H1 (cell line): ENCODE measurements around the gene CAPN2. TPM values are rescaled to one million over a fixed set of nuclear protein-coding genes. Genes with fewer than 3 reads are reported as not detected.

Experiments
- CTCF ChIA-PET: fragments of 300-600 bp; sonication (Branson Sonifier 250); formaldehyde crosslinking; loops from one replicate; lab custom pipeline; 2021; ENCODE audit not compliant: partially characterized antibody; lab: Charles Lee
- POLR2A ChIA-PET: fragments of 300-600 bp; sonication (Branson Sonifier 250); formaldehyde crosslinking; loops from one replicate; lab custom pipeline; 2021; ENCODE audit warnings: inconsistent platforms; ENCODE audit not compliant: partially characterized antibody; lab: Charles Lee
- DNase-seq, 2 experiments: peaks; one replicate each; pipeline versions ENCODE4 v3.0.0 to v3.0.0-alpha.2; 2010 to 2022; ENCODE audit warnings: low spot score in 2 of 2, low read depth in 1 of 2, mixed read lengths in 1 of 2
- FAIRE-seq: peaks from 2 replicates; lab custom pipeline; 2011; peaks lifted over from hg19 to GRCh38; lab: Jason Lieb, UNC
- H2AFZ ChIP-seq: 2 replicates; pipeline ENCODE4 v1.8.1; 2012; ENCODE audit warnings: low read length, inconsistent platforms
- H2AK5ac ChIP-seq: 2 replicates; pipeline ENCODE4 v1.6.1; 2013; ENCODE audit warnings: low read depth, low read length
- H2BK120ac ChIP-seq: replicated peaks from 2 replicates; pipeline ENCODE3; 2013; ENCODE audit warnings: low read depth, low read length, inconsistent platforms
- H2BK12ac ChIP-seq: 2 replicates; pipeline ENCODE4 v1.6.1; 2013; ENCODE audit warnings: low read depth, low read length
- H2BK15ac ChIP-seq: 2 replicates; pipeline ENCODE4 v1.6.1; 2013; ENCODE audit warnings: low read length
- H2BK20ac ChIP-seq: 2 replicates; pipeline ENCODE4 v1.6.1; 2013; ENCODE audit warnings: low read length
- H2BK5ac ChIP-seq: 2 replicates; pipeline ENCODE4 v1.6.1; 2013; ENCODE audit warnings: low read depth, low read length
- H3K14ac ChIP-seq: 2 replicates; pipeline ENCODE4 v1.6.1; 2013; ENCODE audit warnings: inconsistent platforms; ENCODE audit not compliant: insufficient read length
- H3K18ac ChIP-seq: 2 replicates; pipeline ENCODE4 v1.6.1; 2013; ENCODE audit warnings: low read length; ENCODE audit errors: extremely low read depth
- H3K23ac ChIP-seq: 2 replicates; pipeline ENCODE4 v1.6.1; 2013; ENCODE audit warnings: inconsistent platforms; ENCODE audit not compliant: insufficient read length
- H3K23me2 ChIP-seq: 2 replicates; pipeline ENCODE4 v1.6.1; 2013; ENCODE audit warnings: low read depth, low read length
- H3K27ac ChIP-seq: 2 replicates; pipeline ENCODE4 v1.6.1; 2011; ENCODE audit warnings: low read depth, low read length, inconsistent platforms
- H3K27me3 ChIP-seq, 4 experiments: replicated peaks in 1 of 4; 1 replicate in 1 of 4; 2 replicates in 3 of 4; pipeline versions ENCODE4 v1.6.1 to v1.8.1; 2011 to 2013; ENCODE audit warnings: low read length in 3 of 4, mild to moderate bottlenecking in 3 of 4, inconsistent platforms in 2 of 4, mixed read lengths in 2 of 4, moderate library complexity in 1 of 4; ENCODE audit not compliant: control insufficient read depth in 3 of 4, insufficient read depth in 3 of 4; ENCODE audit errors: extremely low read depth in 1 of 4
- H3K36me3 ChIP-seq, 4 experiments: 2 replicates each; pipeline versions ENCODE4 v1.6.1 to v1.8.1; 2011 to 2013; ENCODE audit warnings: mild to moderate bottlenecking in 4 of 4, low read length in 3 of 4, moderate library complexity in 2 of 4, control low read depth in 1 of 4, inconsistent platforms in 1 of 4; ENCODE audit not compliant: insufficient read depth in 4 of 4, control insufficient read depth in 2 of 4
- H3K4ac ChIP-seq: replicated peaks from 2 replicates; pipeline ENCODE3; 2013; ENCODE audit warnings: low read length, low read depth, mixed read lengths, inconsistent platforms; ENCODE audit not compliant: insufficient read length
- H3K4me1 ChIP-seq, 4 experiments: replicated peaks in 1 of 4; 1 replicate in 1 of 4; 2 replicates in 3 of 4; pipeline versions ENCODE4 v1.6.1 to v1.8.1; 2011 to 2013; ENCODE audit warnings: low read length in 3 of 4, inconsistent platforms in 2 of 4, mixed read lengths in 1 of 4; ENCODE audit not compliant: insufficient read depth in 4 of 4, control insufficient read depth in 3 of 4
- H3K4me2 ChIP-seq, 2 experiments: 2 replicates each; pipeline versions ENCODE4 v1.6.1 to v1.8.1; 2011 to 2013; ENCODE audit warnings: low read depth in 2 of 2, low read length in 2 of 2, control low read depth in 1 of 2, inconsistent platforms in 1 of 2, mild to moderate bottlenecking in 1 of 2; ENCODE audit not compliant: insufficient read depth in 1 of 2
- H3K4me3 ChIP-seq, 4 experiments: fragments of 200-600, 300-600 bp in 1 of 4; sonication (generic), shearing (Covaris generic), sonication (Bioruptor Twin) in 1 of 4; 2 replicates each; pipeline versions ENCODE4 v1.5.1 to v1.8.1; 2011 to 2016; ENCODE audit warnings: low read length in 4 of 4, low read depth in 3 of 4, control low read depth in 2 of 4, inconsistent platforms in 2 of 4, mild to moderate bottlenecking in 2 of 4, mixed read lengths in 1 of 4, moderate library complexity in 1 of 4; ENCODE audit not compliant: insufficient read depth in 2 of 4; ENCODE audit errors: extremely low read depth in 1 of 4
- H3K56ac ChIP-seq: replicated peaks from 2 replicates; pipeline ENCODE3; 2013; ENCODE audit warnings: low read depth, mild to moderate bottlenecking, mixed read lengths, low read length, inconsistent platforms; ENCODE audit not compliant: insufficient read length
- H3K79me1 ChIP-seq: 2 replicates; pipeline ENCODE4 v1.6.1; 2013; ENCODE audit warnings: low read depth, low read length, control low read depth
- H3K79me2 ChIP-seq, 2 experiments: 2 replicates each; pipeline versions ENCODE4 v1.6.1 to v1.8.1; 2012 to 2013; ENCODE audit warnings: low read length in 2 of 2, mild to moderate bottlenecking in 2 of 2, inconsistent platforms in 1 of 2; ENCODE audit not compliant: insufficient read depth in 2 of 2, control insufficient read depth in 1 of 2
- H3K9ac ChIP-seq, 4 experiments: replicated peaks in 1 of 4; 1 replicate in 1 of 4; 2 replicates in 3 of 4; pipeline versions ENCODE4 v1.6.1 to v1.8.1; 2011 to 2013; ENCODE audit warnings: low read depth in 3 of 4, low read length in 3 of 4, control low read depth in 2 of 4, mild to moderate bottlenecking in 2 of 4, moderate library complexity in 2 of 4, inconsistent platforms in 1 of 4; ENCODE audit errors: extremely low read depth in 1 of 4
- H3K9me3 ChIP-seq, 2 experiments: 2 replicates each; pipeline versions ENCODE4 v1.6.1 to v1.8.1; 2012 to 2013; ENCODE audit warnings: mild to moderate bottlenecking in 2 of 2, moderate library complexity in 2 of 2, control low read depth in 1 of 2, inconsistent platforms in 1 of 2, low read depth in 1 of 2, low read length in 1 of 2, mixed read lengths in 1 of 2; ENCODE audit not compliant: insufficient read depth in 2 of 2
- H4K20me1 ChIP-seq, 2 experiments: replicated peaks in 1 of 2; 2 replicates each; pipeline versions ENCODE3 to v1.8.1; 2011 to 2013; ENCODE audit warnings: inconsistent platforms in 2 of 2, low read length in 2 of 2, mild to moderate bottlenecking in 1 of 2; ENCODE audit not compliant: insufficient read depth in 2 of 2, control insufficient read depth in 1 of 2
- H4K5ac ChIP-seq: 2 replicates; pipeline ENCODE4 v1.6.1; 2013; ENCODE audit warnings: low read length, low read depth, mixed read lengths, inconsistent platforms; ENCODE audit not compliant: insufficient read length
- H4K8ac ChIP-seq: 2 replicates; pipeline ENCODE4 v1.8.0; 2013; ENCODE audit warnings: mild to moderate bottlenecking, moderate library complexity, low read length, inconsistent platforms; ENCODE audit not compliant: insufficient read depth; ENCODE audit errors: extremely low read depth
- H4K91ac ChIP-seq: replicated peaks from 2 replicates; pipeline ENCODE3; 2013; ENCODE audit warnings: low read length, mixed read lengths, inconsistent platforms; ENCODE audit not compliant: insufficient read length
- BACH1 ChIP-seq: IDR thresholded peaks from 2 replicates; pipeline ENCODE4 v1.6.1; 2012; ENCODE audit warnings: low read length, improper control_type of control experiment
- BRCA1 ChIP-seq: IDR thresholded peaks from 2 replicates; pipeline ENCODE4 v1.6.1; 2012; ENCODE audit warnings: low read depth, low read length, improper control_type of control experiment
- E2F6 ChIP-seq: IDR thresholded peaks from 2 replicates; pipeline ENCODE4 v1.6.1; 2012; ENCODE audit warnings: inconsistent platforms
- GABPA ChIP-seq: IDR thresholded peaks from 2 replicates; pipeline ENCODE4 v1.6.1; 2011; ENCODE audit warnings: mild to moderate bottlenecking, low read length, moderate library complexity, borderline replicate concordance; ENCODE audit not compliant: insufficient read depth
- NANOG ChIP-seq: IDR thresholded peaks from 2 replicates; pipeline ENCODE4 v1.6.1; 2011; ENCODE audit warnings: low read length, low read depth, mild to moderate bottlenecking, inconsistent platforms; ENCODE audit not compliant: insufficient read depth, poor library complexity, severe bottlenecking
- NRF1 ChIP-seq: IDR thresholded peaks from 2 replicates; pipeline ENCODE4 v1.6.1; 2011; ENCODE audit warnings: mild to moderate bottlenecking, low read depth, low read length, improper control_type of control experiment
- PHF8 ChIP-seq: fragments of 200-600 bp; sonication (generic); conservative IDR thresholded peaks from 2 replicates; pipeline ENCODE4 v1.7.1; 2012; ENCODE audit warnings: low read depth, mild to moderate bottlenecking, inconsistent platforms, low read length, moderate library complexity
- SIN3A ChIP-seq, 2 experiments: IDR thresholded peaks in 1 of 2; conservative IDR thresholded peaks in 1 of 2; 2 replicates each; pipeline ENCODE4 v1.6.1; 2011 to 2012; ENCODE audit warnings: low read length in 2 of 2, improper control_type of control experiment in 1 of 2, low read depth in 1 of 2, mild to moderate bottlenecking in 1 of 2
- SP2 ChIP-seq: IDR thresholded peaks from 2 replicates; pipeline ENCODE4 v1.6.1; 2012; ENCODE audit warnings: mild to moderate bottlenecking, low read length, inconsistent platforms
- WGBS, 2 experiments: shearing (Covaris generic) in 1 of 2; methylation state at CpG; one replicate each; pipeline versions ENCODE4 v1.1.6 to v1.1.7; 2013 to 2015; ENCODE audit warnings: low lambda C conversion rate in 2 of 2, mixed read lengths in 2 of 2, inconsistent platforms in 1 of 2, low coverage in 1 of 2, missing lambda C conversion rate in 1 of 2; ENCODE audit not compliant: insufficient replicate concordance in 2 of 2, insufficient coverage in 1 of 2, insufficient read length in 1 of 2; ENCODE audit errors: extremely low coverage in 1 of 2, missing lambda C conversion rate in 1 of 2; 5-methylcytosine and 5-hydroxymethylcytosine counted together
- polyA plus RNA-seq, 7 experiments: library from polyadenylated mRNA; depleted of rRNA in 3 of 7; stranded (reverse) in 5 of 7; unstranded in 2 of 7; fragments of >200 nt in 5 of 7; fragments of 200-250 nt in 2 of 7; gene quantifications; 1 replicate in 5 of 7; 2 replicates in 1 of 7; 4 replicates in 1 of 7; pipeline versions ENCODE4 v1.2.1 to v1.2.3, GENCODE V29; 2011 to 2013; ENCODE audit warnings: missing spikeins in 2 of 7, mixed read lengths in 2 of 7
- total RNA-seq: library from RNA; stranded (reverse); fragmentation: NEBNext Ultra II Directional; extraction: Animal tissue kit (Norgen Biotek cat#: 25700); gene quantifications from 2 replicates; pipeline ENCODE4 v1.2.1, GENCODE V29; 2021

The CAPN2 gene
- total and polyA plus RNA-seq, 2 of the 8 experiments (the other 6 are each of a cell fraction or from before 2014, with no cell fraction given), result 9.2 to 10.3 TPM

GRCh38 chr1:223723351-223723904, 11.1 kb downstream of the CAPN2 start:
- Histone ChIP-seq H3K23me2 (no peaks in the 10 kb centered on the region), H4K20me1 (peaks cover 0 to 4% of the 10 kb centered on the region in 2 experiments), H4K91ac (no peak overlapping the region), H3K4me3 (no peak overlapping the region), H2BK15ac (no peak overlapping the region), H3K36me3 (peaks cover 0 to 4% (median 0%) of the 10 kb centered on the region in 4 experiments; a peak in 1 of 8 replicates), H3K27ac (no peak overlapping the region), H2BK120ac (no peak overlapping the region), H3K79me2 (no peaks in the 10 kb centered on the region), H2BK5ac (no peak overlapping the region), H3K27me3 (peaks cover 3 to 48% (median 40%) of the 10 kb centered on the region in 4 experiments), H3K56ac (no peak overlapping the region), H3K14ac (no peak overlapping the region), H2BK12ac (no peak overlapping the region), H3K79me1 (no peaks in the 10 kb centered on the region), H3K4me2 (no peak overlapping the region), H3K23ac (no peak overlapping the region), H3K9ac (no peak overlapping the region), H3K4me1 (peaks cover 13 to 28% (median 15%) of the 10 kb centered on the region in 4 experiments), H3K9me3 (no peaks in the 10 kb centered on the region), H2BK20ac (no peak overlapping the region), H2AFZ (no peak overlapping the region), H4K5ac (no peak overlapping the region), H2AK5ac (no peak overlapping the region), H3K18ac (no peak overlapping the region), H3K4ac (no peak overlapping the region), H4K8ac (no peak overlapping the region)
- ChIA-PET POLR2A (interaction anchor here (1.2 kb wide), 1 partner anchor 19 kb away, joined by 3 read pairs; no protein-coding TSS in a partner anchor), CTCF (interaction anchor here (0.9 to 4.4 kb wide), 4 partner anchors 11 to 40 kb away, joined by 3 to 23 read pairs (median 5); no protein-coding TSS in a partner anchor)
- FAIRE-seq (no peak), DNase-seq (no peak)
- 91% methylated on average over 6 of the region's 6 CpGs; no CpG with 5 or more reads in 1 of the 2 experiments for WGBS, 2 experiments
- no peak for TF ChIP-seq SP2
- no peak for TF ChIP-seq SIN3A (conservative IDR thresholded peaks at IDR 0.05 in 1 of 2, IDR thresholded peaks at IDR 0.05 in 1 of 2; ENCODE audit: low read depth in 1 of 2, low read length in 2 of 2)
- no peak for TF ChIP-seq E2F6
- no peak for TF ChIP-seq GABPA
- no peak for TF ChIP-seq NANOG
- no peak for TF ChIP-seq NRF1
- no peak for TF ChIP-seq BACH1
- TF ChIP-seq BRCA1, result no peak
- no peak for TF ChIP-seq PHF8
